ENCODE measurements around the gene TLK1. TPM values are rescaled to one million over a fixed set of nuclear protein-coding genes. Genes with fewer than 3 reads are reported as not detected.

The TLK1 gene
- total RNA-seq, 1 donor from 2014 or later: 45.7 TPM

DNA sequence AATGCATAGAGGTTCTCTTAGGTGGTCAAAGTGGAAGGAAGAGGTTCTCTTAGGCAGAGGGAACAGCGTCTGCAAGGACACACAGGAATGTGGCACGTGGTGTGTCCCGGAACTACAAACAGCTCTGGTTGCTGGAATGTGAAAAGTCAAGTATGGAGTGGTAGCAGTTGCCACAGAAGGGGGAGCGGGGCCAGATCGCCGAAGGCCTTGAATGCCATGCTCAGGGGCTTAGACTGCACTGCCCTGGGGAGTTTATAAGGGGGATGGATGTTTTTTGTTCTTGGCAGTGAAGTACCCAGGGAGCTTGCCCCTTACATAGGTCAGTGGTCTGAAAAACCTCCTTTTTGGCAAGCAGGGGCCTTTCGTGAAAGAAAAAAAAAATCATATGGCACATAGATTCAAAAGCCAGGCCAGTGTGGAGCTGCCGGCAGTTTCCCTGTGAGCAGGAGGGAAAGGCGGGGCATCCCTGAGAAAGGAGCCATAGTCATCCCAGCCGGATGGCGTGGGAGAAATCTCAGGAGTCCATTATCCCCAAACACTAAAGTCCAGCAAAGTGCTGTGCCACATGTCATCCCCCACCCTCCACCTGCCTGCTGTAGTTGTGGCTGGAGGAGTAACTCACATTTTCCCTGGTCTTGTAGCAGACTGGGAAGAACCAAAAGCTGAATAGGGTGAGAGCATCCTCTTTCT is 186.2 kb downstream of the TLK1 start:
- Mint-ChIP-seq H3K36me3 (ENCODE audit: unreplicated experiment) (no peaks in the 10 kb centered on the region), H3K4me1 (ENCODE audit: low read depth, unreplicated experiment) (peaks cover 4% of the 10 kb centered on the region), H3K27me3 (ENCODE audit: unreplicated experiment) (peaks cover 6% of the 10 kb centered on the region), H3K27ac (ENCODE audit: unreplicated experiment) (peak overlapping the region; percentile 36), H3K4me3 (ENCODE audit: unreplicated experiment) (peak overlapping the region; percentile 79), H3K9me3 (ENCODE audit: unreplicated experiment) (no peaks in the 10 kb centered on the region)
- TF ChIP-seq, protein P1, sequence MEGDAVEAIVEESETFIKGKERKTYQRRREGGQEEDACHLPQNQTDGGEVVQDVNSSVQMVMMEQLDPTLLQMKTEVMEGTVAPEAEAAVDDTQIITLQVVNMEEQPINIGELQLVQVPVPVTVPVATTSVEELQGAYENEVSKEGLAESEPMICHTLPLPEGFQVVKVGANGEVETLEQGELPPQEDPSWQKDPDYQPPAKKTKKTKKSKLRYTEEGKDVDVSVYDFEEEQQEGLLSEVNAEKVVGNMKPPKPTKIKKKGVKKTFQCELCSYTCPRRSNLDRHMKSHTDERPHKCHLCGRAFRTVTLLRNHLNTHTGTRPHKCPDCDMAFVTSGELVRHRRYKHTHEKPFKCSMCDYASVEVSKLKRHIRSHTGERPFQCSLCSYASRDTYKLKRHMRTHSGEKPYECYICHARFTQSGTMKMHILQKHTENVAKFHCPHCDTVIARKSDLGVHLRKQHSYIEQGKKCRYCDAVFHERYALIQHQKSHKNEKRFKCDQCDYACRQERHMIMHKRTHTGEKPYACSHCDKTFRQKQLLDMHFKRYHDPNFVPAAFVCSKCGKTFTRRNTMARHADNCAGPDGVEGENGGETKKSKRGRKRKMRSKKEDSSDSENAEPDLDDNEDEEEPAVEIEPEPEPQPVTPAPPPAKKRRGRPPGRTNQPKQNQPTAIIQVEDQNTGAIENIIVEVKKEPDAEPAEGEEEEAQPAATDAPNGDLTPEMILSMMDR (IDR thresholded peaks at IDR 0.05; ENCODE audit: partially characterized antibody, unreplicated experiment): no peak
- no peak for DNase-seq

DNA sequence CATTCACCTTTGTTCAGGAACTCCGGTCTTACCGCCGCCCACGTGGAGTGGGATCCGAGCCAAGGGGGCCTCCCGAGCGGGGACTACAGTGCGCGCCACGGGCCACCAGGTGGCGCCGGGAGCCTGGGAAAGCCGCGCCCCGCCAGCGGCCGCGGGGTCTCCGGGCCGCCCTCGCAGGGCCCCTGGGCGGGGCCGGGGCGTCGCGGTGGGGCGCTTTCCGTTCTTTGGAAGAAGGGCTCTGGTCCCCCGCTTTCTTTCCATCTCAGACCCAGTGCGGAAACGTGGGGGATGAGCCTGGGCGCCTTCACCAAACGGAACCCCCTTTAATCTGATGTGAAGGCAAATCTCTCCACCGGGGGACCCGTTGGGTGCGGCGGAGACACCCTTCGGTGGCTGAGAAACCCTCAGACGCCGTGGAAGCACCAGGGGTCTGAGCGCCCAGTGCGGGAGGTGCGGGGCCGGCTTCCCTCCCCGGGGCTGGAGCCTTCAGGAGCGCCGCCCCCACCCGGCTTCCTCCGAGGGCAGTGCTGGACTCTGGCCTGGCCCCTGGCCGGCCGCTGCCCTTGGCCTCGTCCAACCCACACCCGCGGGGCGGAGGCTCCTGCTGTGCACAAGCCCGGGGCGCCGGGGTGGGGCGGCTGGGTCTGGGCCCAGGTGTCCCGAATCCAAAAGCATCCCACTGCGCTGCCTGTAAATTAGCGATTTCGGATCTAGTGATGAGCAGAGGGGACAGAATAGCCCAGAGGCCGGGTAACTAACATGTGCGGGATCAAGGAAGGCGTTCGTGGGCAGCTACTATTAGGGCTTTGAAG is 187.0 kb downstream of the TLK1 start:
- H3K27ac Mint-ChIP-seq (ENCODE audit: unreplicated experiment): peak overlapping the region; percentile 36
- TF ChIP-seq, protein P1 (IDR thresholded peaks at IDR 0.05; ENCODE audit: partially characterized antibody, unreplicated experiment): peak; percentile 91

DNA sequence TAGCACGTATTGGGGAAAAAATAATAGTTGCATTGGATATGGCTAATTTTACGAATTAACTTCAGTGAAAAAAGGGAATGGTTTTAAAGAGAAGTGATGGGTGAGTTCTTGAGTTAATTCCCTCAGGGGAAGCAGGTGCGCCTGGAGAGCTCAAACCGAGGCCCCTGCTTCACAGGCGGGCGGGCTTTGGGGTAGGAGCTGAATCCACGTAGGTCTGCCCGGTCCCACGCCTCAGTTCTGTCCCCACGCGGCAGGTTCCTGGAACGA is 187.5 kb downstream of the TLK1 start:
- no peak for DNase-seq

More for the DNA sequence above, 187.0 kb downstream of the TLK1 start:
- H3K4me3 Mint-ChIP-seq (ENCODE audit: unreplicated experiment): peak overlapping the region; percentile 79
- peak; percentile 86 for DNase-seq
- peaks cover 6% of the 10 kb centered on the region for H3K27me3 Mint-ChIP-seq (ENCODE audit: unreplicated experiment)
- H3K9me3 Mint-ChIP-seq (ENCODE audit: unreplicated experiment): no peaks in the 10 kb centered on the region
- H3K36me3 Mint-ChIP-seq (ENCODE audit: unreplicated experiment): no peaks in the 10 kb centered on the region
- H3K4me1 Mint-ChIP-seq (ENCODE audit: low read depth, unreplicated experiment): peaks cover 4% of the 10 kb centered on the region

DNA sequence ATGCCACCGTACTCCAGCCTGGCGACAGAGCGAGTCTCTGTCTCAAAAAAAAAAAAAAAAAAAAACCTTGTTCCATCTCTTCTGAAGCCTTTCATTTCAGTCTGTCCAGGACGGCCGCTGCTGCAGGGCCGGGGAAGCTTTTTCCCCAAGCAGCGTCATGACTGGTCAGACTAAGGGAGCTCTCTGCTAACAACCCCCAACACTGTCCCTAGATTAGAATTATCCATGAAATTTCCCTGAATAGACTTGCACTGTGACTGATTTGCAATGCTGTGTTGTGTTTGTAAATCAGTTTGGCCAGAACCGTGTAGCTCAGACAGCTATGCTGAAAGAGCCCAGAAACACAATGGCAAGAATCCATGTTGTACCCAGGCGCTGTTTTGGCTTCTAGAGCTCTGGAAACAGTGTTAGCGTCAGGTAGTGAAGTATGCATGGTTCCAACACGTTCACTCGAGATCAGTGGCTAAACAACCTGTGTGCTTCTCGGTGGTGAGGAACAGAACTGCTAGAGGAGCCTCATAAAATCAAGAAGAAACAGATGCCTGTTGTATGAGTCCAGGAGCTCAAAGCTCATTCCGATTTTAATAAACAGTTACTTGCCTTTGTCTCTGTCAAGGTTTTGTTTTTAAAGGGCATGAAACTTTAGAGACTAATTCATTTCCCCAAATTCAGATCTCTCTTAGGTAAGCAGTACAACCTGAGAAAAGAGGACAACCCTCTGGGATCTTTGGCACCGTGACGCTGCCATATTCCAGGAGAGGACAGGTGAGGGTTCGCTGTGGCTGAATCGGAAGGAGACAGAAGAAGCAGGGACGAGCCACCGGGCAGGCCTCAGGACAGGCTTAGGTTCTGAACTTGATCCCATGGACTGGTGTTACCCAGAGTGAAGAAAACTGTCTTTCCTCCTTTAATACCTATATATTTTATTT is 188.1 kb downstream of the TLK1 start:
- Mint-ChIP-seq H3K4me1 (ENCODE audit: low read depth, unreplicated experiment) (peaks cover 4% of the 10 kb centered on the region), H3K9me3 (ENCODE audit: unreplicated experiment) (no peaks in the 10 kb centered on the region), H3K36me3 (ENCODE audit: unreplicated experiment) (no peaks in the 10 kb centered on the region), H3K27me3 (ENCODE audit: unreplicated experiment) (peaks cover 6% of the 10 kb centered on the region), H3K4me3 (ENCODE audit: unreplicated experiment) (peak overlapping the region; percentile 76), H3K27ac (ENCODE audit: unreplicated experiment) (no peak overlapping the region)
- DNase-seq: no peak
- TF ChIP-seq, protein P1 (IDR thresholded peaks at IDR 0.05; ENCODE audit: partially characterized antibody, unreplicated experiment): no peak

More for the DNA sequence above, 187.5 kb downstream of the TLK1 start:
- peak overlapping the region; percentile 76 for H3K4me3 Mint-ChIP-seq (ENCODE audit: unreplicated experiment)
- H3K4me1 Mint-ChIP-seq (ENCODE audit: low read depth, unreplicated experiment): peaks cover 4% of the 10 kb centered on the region
- TF ChIP-seq, protein P1 (IDR thresholded peaks at IDR 0.05; ENCODE audit: partially characterized antibody, unreplicated experiment): no peak
- H3K27me3 Mint-ChIP-seq (ENCODE audit: unreplicated experiment): peaks cover 6% of the 10 kb centered on the region
- no peaks in the 10 kb centered on the region for H3K36me3 Mint-ChIP-seq (ENCODE audit: unreplicated experiment)
- H3K27ac Mint-ChIP-seq (ENCODE audit: unreplicated experiment): no peak overlapping the region
- H3K9me3 Mint-ChIP-seq (ENCODE audit: unreplicated experiment): no peaks in the 10 kb centered on the region

Measured in glutamatergic neuron (in vitro differentiated cells).